Measurements from ENCODE around the gene C1QTNF3.
A peak's percentile ranks its signal among the peaks of the same experiment; 100 is the strongest.
"Not testable (repeated sequence)": the region's sequence is repeated elsewhere in the genome, so short reads cannot be mapped to it uniquely, and the experiment has no call there.

Gene C1QTNF3

DNA sequence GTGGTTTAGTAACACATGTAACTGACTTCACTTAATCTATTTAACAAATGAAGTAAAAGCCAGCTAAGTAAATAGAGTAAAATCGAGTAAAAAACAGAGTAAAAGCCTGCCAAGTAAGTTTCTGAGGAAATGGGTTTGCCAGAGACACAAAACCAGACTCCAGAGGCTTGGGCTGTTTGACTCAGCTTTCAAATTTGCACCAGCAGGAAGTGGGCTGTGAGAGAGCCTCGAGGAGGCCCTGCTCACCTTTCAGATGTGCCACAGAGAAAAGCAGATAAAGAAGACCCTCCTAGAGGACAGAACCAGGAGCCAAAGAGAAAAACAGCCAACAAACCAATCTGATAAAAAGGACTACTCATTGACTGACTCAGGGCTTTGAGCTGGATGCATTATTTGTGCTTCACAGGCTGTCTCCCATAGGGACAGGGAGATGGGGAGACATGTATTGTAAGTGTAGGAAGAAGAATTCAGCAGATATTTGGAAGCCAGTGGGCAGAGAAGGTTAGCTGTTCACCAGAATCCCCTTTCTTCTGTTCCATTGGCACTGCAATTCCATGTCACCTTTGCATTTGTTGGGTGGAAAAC is 20.8 kb downstream of the C1QTNF3 start:
- no peak for DNase-seq (ENCODE audit: low spot score)

DNA sequence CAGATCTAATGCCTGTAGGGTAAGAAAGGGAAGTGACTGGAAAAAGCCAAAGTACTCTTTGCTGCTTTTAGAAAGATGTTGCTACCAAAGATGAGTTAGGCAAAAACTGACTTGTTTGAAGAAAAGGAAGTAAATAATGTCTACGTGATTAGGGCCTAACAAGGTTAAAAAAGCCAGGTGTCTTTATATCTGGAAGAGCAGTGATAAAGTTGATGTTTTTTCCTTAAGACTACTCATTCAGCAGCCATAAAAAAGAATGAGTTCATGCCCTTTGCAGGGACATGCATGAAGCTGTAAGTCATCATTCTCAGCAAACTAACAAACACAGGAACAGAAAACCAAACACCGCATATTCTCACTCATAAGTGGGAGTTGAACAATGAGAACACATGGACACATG is 21.7 kb downstream of the C1QTNF3 start:
- DNase-seq (ENCODE audit: low spot score) = no peak

DNA sequence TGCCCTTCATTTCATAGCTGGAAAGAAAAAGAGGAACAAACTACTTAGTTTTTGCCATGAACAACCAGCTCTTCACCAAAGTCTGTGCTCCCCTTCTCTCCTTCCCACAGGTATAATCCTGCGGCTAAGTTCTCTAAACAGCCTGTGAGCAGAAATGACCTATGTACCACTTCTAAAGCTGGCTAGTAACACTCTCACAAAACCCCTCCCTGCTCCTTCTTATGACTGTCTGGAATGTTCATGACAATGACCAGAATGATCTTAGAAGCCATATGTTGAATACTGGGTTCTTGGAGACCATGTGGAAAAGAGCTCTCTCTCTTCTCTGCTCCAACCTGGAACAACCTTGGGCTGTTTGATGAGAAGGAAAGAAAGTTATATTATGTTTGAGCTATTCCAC is 22.3 kb downstream of the C1QTNF3 start:
- no peak for DNase-seq (ENCODE audit: low spot score)

DNA sequence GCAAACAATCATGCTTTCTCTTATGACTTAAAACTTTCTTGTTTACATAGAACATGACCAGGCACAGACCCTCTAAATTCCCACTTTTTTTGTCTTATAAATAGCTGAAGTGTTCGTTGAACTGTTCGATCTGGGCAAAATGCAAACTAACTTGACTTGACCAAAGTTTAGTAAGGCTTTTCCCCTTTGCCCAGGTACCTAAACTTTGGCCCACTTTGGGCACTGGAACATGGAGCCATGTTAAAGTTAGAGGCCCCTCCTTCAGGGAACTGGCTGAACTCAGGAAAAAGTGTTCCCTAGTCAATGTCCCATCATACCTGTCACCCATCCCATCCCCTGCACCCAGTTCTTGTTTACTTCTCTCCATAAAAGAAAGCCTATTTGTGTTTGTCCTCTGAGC is 25.8 kb downstream of the C1QTNF3 start:
- DNase-seq (ENCODE audit: low spot score) = no peak

DNA sequence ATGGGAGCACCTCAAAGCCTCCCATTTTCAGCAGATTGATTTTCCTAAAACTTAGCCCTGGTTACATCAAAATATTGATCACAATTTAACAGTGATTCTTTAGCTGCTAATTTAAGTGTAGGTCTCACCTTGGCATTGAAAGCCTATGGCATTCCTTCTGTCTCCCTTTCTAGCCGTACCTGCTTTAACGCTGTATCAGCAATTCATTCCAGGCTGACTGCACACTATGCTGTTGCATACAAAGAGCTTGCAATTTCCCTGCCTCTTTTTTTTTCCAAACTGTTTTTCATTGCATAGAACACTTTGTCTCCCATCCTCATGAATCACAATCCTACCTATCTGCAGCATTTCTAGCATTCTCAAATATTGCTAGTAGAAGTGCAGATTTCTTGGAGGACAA is 26.3 kb downstream of the C1QTNF3 start:
- DNase-seq (ENCODE audit: low spot score) = no peak

DNA sequence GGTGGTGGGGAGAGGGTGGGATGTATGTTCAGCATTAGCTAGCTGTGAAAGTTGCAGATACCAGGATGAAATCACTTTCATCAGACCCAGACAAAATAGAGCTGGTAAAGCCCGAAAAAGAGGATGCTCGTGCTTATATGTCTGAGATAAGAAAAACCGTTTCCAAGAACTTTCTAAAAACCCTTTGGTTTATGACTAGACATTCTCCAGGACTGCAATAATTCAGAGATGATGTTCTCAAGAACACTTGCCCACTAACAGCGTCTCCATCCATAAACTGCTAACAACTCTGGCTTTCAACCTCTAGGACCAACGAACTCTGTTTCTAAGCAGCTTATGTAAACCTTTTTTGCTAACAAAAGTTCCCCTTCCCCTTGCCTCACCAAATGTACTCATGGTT is 26.8 kb downstream of the C1QTNF3 start:
- DNase-seq (ENCODE audit: low spot score) = no peak

DNA sequence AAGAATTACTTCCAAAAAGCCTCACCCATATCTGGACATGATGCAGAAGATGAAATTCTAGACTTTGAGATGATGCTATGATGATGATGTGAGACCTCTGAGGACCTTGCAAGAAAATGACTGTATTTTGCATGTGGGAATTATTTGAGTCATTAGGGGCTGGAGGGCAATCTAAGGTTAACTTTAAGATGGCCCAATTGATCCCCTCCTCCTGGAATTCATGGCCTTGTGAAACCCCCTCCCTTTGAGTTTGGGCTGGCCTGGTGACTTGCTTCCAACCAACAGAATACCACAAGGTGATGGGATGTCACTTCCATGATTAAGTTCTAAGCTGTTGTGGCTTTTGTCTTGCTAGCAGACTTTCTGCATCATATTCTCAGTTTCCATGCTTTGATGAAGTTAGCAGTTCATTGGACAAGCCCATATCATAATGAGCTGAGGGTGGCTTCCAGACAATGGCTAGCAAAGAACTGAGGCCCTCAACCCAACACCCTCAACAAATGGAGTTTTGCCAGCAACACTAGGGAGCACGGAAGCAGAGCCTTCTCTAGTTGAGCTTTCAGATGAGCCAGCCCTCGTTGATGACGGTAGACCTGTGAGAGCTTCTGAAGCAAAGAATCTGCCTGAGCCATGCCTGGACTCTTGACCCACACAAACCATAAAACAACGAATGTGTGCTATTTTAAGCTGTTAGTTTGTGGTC is 27.7 kb downstream of the C1QTNF3 start:
- no peak for DNase-seq (ENCODE audit: low spot score)

DNA sequence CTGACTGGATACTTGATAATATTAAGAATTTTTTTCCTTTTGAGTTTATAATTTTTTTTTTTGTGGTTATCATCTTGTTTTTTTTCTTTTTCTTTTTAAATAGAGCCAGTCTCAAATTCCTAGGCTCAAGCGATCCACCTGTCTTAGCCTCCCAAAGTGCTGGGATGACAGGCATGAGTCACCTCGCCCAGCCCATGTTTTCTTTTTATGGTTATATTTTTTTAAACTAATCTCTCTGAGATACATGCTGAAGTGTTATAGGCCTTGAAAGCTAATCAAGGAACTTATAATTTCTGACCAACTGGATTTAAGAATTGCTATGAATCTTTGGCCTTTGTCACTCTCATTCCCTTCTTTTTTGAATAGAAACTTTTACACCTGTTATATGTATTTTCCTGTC is 28.4 kb downstream of the C1QTNF3 start:
- DNase-seq (ENCODE audit: low spot score) = no peak

DNA sequence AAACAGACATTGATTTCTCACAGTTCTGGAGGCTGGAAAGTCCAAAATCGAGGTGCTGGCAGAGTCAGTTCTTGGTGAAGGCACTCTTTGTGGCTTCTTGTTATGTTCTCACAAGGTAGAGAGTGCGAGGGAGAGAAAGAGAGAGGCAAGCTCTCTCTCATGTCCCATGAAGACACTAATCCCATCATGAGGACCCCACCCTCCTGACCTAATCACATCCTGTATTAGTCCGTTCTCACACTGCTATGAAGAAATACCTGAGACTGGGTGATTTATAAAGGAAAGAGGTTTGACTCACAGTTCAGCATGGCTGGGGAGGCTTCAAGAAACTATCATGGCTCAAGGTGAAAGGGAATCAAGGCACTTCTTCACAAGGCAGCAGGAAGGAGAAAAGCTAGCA is 29.5 kb downstream of the C1QTNF3 start:
- no peak for DNase-seq (ENCODE audit: low spot score)

DNA sequence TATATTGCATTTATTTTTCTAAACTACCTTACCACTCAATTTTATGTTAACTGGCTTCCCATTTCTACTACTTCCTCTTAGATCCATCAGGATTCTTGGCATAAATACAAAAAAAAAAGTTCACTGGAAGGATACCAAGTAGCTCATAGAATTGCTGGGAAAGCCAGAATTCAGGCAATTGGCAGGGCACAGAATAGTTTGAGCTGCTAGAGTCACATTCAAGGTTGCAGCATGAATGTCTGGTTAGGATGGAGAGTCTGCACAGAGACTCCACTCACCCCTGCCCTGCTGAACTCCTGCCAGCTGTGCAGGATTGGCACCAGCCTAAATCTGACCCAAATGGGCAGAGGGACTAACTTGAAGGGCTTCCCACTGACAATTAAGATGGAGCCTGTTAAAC is 30.2 kb downstream of the C1QTNF3 start:
- no peak for DNase-seq (ENCODE audit: low spot score)

DNA sequence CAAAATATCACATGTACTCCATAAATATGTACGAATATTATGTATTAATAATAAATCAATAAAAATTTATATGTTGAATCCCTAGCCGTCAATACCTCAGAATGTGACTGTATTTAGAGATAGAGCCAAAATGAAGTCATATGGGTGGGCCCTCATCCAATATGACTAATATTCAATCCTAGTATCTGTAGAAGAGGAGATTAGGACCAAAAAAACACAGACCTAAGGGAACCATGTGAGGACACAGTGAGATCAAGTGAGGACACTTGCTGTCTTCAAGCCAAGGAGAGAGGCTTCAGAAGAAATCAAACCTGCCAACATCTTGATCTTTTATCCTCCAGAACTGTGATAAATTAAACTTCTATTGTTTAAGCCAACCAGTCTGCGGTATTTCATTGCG is 31.5 kb downstream of the C1QTNF3 start:
- DNase-seq (ENCODE audit: low spot score) = no peak

DNA sequence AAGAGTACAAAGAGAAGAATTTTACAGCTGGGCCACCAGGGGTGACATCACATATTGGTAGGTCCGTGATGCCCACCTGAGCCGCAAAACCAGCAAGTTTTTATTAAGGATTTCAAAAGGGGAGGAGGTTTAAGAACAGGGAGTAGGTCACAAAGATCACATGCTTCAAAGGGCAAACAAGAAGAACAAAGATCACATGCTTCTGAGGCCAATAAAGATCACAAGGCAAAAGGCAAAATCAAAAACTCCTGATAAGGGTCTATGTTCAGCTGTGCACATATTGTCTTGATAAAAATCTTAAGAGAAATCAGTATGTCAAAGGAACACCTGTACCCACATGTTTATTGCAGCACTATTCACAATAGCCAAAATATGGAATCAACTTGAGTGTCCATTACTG is 32.9 kb downstream of the C1QTNF3 start:
- DNase-seq (ENCODE audit: low spot score) = not testable (repeated sequence)

DNA sequence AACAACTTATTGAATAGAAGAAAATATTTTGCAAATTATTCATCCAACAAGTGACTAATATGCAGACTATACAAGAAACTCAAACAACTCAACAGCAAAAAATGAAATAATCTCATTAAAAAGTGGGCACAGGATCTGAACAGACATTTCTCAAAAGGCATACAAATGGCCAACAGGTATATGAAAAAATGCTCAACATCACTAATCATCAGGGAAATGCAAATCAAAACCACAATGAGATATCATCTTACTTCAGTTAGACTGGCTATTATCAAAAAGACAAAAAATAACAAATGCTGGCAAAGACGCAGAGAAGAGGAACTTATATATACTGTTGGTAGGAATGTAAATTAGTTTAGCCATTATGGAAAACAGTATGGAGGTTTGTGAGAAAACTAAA is 33.4 kb downstream of the C1QTNF3 start:
- DNase-seq (ENCODE audit: low spot score) = no peak

DNA sequence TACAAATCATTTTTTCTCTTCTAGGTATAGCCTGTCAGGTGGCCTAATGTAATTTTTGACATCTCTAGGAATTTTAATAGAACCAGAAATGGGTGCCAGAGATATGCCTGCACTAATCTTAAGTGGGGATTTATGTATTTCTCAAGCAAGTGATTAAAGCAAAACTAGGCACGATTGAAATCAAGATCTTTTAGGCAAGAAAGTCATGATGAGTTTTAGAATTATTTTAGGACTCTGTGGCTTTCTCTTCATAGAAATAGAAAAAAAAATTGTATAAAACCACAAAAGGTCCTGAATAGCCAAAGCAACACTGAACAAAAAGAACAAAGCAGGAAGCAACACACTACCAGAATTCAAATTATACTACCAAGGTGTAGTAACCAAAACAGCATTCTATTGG is 34.2 kb downstream of the C1QTNF3 start:
- no peak for DNase-seq (ENCODE audit: low spot score)

DNA sequence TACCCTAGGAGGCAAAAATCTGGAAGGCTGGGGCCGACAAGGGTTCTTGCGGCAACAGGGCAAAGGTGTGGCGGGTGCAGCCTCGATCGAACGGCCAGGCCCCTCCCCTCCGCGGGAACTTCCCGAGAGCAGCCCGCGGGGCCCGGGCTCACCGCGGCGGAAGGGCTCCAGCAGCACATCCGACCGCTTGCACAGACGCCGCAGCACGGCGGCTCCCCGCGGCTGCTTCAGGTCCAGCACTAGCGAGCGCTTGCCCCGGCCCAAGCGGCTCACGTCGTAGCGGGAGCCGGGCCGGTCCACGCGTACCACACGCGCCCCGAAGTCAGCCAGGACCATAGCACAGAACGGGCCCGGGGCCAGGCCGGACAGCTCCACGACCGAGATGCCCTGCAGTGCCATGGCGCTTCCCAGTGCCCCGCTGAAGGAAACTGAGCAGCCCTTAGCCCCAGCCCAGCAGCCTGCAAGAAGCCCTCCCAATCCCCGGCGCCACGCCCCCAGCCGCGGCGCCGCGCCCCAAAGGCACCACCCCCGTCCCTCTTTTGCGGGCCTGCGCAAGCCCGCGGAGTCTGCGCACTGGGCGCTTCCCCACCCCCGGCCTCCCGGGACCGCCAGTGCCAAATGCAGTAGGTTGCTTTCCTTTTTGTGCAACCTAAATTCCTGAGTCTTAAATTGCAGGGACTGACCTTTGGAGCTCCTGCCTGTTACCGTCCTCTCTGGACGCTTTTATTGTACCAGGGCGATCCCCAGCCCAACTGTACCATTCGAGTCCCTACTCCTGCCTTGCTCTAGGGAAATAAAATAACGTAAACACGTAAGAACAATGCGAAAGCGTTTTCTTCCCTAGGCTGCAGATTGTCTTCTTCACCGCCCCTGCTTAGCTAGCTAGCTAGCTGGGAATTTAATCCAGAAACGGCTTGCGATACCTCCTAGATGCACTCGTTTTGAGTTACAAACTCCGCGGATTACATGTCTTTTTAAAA is 35.1 kb downstream of the C1QTNF3 start, which contains the start of gene AMACR:
Gene AMACR, minus strand, starts transcription at position 430 of the 980 bp plus-strand sequence. Its CDS starts 31 bp downstream, at position 399.
- DNase-seq (ENCODE audit: low spot score) = peak; percentile 91

DNA sequence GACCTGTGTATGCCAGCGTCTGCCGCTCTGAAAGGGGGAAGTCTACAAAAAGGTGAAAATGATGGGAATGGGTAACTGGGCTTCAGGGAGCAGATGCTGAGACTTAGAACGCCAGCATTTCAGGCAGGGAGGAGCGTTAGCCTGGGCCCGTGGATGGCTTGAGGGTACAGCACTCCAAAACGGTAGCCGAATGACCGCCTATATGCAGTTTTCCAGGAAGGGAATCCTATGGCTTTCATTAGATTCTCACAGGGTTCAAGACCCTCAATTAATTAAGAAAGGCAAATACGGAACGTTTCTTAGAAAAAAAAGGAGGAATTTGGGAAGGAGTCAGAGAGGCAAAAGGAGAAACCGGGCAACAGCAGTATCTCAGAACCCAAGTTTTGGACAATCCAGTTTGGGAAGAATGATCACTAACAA is 35.8 kb downstream of the C1QTNF3 start:
- DNase-seq (ENCODE audit: low spot score) = peak; percentile 21

DNA sequence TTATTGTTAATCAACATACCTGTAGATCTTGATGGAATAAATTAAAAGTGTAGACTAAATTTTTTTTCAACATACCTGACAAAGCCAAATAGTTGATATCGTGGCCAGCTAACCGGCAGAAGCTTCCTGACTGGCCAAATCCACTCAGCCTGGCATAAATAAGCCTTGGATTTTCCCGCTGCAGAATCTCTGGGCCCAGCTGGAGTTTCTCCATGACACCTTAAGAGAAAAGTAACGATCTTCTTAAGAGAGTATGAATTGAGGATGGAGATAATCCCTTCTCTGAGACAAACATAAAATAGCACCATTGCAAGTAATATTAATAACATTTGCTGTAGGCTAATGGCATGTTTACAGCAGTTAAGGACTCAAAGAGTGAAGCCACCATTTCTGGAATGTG is 37.3 kb downstream of the C1QTNF3 start:
- DNase-seq (ENCODE audit: low spot score) = no peak

DNA sequence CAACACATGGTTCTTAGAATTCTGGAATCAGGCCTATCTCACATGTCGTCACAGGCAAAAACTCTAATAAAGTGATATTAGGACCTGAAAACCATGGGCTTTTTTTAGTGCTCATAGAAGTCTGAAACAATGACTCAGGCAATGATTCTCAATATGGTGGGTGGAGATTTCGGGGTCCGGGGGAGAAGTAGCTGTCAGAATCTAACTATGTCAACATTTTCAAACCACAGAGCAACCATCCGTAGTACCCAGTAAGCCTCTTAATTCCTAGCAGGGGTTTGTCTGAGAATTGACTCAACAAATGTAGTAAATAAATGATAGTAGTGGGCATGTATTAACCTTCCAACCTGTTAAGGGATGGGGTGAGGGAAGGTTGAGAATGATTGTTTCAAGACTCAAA is 37.8 kb downstream of the C1QTNF3 start:
- no peak for DNase-seq (ENCODE audit: low spot score)

DNA sequence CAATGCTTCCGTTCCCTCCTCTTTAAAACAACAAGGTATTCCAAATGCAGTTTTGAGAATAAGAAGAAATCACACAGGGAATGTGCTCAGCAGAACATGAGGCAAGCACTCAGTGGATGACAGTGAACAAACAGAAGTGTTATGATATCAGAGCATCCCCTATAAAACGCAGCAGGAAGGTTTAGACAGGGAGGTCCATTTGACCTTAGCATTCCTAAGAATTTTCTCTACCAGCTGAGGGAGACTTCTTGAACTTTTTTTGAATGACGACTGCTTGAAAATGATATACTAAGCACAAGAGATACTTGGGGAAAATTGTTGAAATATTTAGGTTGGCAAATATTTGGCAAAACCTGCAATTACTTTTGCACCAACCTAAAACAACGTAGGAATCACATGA is 39.1 kb downstream of the C1QTNF3 start:
- DNase-seq (ENCODE audit: low spot score) = no peak

DNA sequence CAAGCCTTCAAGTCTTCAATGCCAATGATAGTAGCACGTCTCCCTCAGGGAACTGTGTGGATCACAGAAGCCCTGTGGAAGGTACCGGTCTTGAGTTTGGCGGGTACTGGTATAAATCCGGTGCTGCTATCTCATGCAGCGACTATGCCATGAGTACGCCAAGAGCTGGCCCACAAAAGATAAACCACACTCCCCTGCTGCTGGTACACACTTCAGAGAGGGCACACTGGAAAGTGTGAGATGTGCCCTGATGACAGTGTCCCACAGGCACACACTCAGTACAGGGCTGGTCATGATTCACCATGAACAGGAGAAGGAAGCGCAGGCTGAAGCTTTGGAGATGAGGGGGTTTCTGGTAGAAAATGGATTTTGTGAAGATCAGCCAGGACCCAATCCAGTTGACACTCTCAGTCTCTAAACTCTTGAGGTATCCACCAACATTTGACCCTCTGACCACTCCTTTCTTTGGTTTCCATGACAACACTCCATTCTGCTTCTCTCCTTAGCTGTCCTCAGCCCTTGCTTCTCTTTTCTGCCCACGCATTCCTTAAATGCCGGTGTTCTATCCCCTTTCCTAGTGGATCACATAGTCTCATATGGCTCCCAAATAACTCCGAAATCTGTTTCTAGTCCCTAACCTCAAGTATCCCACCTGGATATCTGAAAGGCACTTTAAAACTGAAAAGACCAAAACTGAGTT is 40.2 kb downstream of the C1QTNF3 start:
- DNase-seq (ENCODE audit: low spot score) = no peak

DNA sequence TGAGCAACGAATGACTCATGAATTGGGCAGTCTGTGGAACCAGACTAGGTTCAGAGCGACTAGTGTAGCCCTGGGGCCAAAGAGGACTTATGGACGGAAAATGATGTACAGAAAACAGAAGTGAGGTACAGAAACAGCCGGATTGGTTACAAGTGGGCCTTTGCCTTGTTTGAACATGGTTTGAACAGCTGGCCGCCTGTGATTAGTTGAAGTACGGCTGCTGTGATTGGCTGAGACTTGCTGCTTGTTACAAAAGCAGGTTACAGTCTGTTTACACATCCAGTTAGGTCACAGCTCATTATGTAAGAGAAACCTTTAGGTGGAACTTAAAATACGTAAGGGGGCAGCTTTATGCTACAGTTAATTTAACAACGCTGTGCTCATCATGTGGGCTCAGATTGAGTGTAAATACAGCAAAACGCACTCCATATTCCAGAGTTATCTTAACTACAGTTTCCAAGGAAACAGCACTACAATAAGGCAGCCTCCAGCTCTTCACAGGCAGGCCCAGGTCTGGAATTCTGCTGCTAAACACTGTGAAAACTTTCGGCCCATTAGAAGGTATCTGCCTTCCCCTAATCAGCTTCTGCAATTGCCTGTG is 41.7 kb downstream of the C1QTNF3 start:
- no peak for DNase-seq (ENCODE audit: low spot score)

DNA sequence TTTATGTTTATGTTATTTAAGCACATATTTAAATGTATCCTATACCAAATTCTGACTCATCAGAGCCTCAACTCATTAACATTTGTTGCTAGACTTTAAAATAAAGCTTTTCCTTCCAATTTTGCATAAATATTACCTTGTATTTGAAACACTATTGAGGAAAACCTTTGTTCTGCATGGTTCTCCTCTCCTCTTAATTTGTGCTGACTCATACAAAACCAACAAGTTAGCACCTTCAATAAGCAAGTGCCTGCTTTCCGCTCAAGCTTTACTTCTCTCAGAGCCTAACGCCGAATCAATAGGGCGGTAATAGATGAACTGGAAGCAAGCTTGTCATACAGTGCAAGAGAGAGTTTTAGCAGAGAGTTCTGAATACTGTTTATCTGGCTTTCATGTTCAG is 43.0 kb downstream of the C1QTNF3 start:
- DNase-seq (ENCODE audit: low spot score) = no peak
